NCI-H226 (cell line): Measurements from ENCODE around the gene AFF3.
"Not testable (repeated sequence)": the region's sequence is repeated elsewhere in the genome, so short reads cannot be mapped to it uniquely, and the experiment has no call there.

Experiments
- DNase-seq: peaks from one replicate; pipeline ENCODE4 v3.0.0-alpha.2; 2015

AFF3 gene

GRCh38 chr2:100146657-100146960 lies 4.2 kb upstream of the AFF3 start:
- DNase-seq, result no peak

GRCh38 chr2:100145893-100146656 lies 3.7 kb upstream of the AFF3 start:
- DNase-seq, result no peak

DNA sequence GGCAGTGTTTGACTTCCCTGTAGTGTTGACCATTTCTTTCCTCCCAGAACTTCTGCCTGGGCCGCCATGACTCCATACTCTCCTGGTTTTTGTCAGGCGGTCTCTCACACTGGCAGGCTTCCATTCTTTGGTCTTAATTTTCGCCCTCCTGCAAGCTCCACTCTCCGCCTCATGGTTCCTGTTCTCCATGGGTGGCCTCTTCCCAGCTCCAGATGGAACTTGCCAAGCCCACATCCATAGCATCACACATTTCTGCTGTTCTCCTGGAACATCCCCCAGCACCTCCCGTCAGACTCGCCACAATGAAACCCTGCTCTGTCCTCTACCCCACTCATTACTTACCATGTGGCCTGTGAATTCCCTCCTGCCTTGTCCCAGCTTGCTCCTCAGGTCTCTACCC lies 896 bp upstream of the AFF3 start:
- no peak for DNase-seq

DNA sequence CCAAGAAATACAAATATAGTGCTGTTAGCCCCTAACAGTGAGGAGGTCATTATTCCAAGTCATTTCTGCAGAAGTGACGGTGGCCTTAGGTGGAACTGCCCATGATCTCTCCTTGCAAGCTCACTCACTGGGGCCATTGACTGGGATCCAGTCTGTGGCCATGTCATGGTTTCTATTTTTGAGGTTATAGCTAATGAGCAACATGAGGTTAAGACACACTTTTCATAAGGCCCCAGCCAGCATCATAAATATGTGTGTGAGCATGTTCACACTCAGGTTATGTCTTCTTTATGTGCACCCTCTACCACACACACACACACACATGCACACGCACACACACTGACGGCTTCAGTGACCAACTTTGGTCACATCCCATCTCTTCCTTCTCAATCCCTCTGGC lies 484 bp downstream of the AFF3 start:
- DNase-seq, result no peak

- no peak for DNase-seq
Observed at GRCh38 chr2:100140582-100140981, 1.8 kb downstream of the AFF3 start.

DNA sequence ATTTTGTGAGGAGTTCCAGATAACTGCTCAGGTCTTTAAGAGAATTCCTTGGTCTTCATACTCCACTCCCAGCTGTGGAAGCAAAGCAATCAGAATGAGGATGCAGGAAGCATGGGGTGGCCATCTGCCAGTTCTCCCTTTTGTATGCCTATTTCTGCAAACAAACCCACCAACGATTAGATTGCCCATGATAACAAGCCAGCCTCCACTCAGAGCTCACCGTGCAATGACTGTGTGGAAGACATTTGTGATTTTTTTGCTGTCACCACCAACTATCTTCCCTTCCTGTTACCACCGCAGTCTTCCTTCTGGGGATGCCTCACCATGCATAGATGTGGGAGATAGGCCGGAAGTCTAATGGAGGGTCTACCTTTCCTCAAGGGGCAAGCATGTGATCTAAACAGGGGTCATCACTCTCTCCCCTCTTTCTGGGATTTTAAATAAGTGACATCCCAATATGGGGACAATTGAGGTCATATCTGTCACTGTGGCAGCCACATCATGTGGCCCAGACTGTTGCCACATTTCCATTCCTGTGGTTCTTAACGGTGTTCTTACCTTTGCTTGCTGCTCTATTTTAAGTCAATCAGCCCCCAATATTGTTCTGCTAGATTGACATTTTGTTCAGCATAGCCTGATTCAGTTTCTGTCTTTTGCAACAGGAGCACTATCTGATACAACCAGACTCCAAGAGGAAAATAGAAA lies 4.4 kb downstream of the AFF3 start:
- DNase-seq, result no peak

DNA sequence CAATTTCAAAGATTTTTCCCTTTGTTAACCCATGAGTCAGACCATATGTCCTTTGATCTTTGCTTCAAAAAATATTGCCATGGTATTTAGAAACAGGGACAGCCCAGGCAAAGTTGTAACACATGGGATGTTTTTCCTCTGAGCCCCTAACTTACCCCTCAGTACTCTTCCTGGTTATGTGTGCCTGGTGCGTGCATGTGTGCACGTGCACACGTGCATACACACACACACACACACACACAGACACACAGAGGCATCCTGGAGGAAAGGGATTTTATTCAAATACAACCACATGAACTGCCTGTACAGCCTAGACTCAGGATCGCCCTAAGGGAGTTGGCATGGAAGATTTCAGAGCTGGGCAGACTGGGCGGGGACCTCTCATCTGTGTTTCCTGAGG lies 5.1 kb downstream of the AFF3 start:
- no peak for DNase-seq

DNA sequence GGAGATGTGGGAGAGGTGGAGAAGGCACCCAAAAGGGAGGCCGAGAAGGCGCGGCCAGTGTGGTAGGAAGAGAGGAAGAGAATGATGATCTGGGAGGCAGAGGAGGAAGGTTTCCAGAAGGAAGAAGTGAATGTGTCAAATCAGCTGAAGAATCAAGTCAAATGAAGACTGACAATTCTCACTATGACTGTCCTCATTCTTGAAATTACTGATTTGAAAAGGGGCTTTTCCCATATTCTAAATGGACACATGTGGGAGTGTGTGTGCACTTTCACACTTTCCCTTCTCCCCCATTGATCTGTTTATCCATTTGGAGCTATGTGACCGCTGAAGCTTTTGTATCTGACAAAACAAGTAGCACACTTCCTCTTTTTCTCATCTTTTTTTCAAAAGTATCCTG lies 6.1 kb downstream of the AFF3 start:
- no peak for DNase-seq

DNA sequence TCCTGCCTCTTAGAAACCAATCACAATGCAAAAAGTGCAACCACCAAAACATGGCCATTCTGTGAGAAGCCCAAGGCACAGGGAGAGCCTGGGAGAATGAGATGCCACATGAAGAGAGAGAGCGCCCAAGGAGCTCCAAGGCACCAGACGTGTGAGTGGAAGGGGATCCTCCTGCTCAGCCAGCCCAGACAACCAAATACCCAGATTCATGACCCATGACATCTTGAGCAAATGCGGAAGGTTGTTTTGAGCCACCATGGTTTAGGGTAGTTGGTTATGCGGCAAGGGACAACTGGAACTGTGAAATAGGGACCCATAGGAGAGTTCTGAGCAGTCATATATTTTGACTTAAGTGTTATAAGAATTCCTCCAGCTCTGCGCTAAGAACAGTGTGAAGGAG lies 7.0 kb downstream of the AFF3 start:
- no peak for DNase-seq

GRCh38 chr2:100130595-100131391 lies 11.6 kb downstream of the AFF3 start:
- DNase-seq, result no peak

- DNase-seq, result no peak
Observed at GRCh38 chr2:100126897-100127401, 15.4 kb downstream of the AFF3 start.

GRCh38 chr2:100126201-100126600 lies 16.2 kb downstream of the AFF3 start:
- DNase-seq, result no peak

DNA sequence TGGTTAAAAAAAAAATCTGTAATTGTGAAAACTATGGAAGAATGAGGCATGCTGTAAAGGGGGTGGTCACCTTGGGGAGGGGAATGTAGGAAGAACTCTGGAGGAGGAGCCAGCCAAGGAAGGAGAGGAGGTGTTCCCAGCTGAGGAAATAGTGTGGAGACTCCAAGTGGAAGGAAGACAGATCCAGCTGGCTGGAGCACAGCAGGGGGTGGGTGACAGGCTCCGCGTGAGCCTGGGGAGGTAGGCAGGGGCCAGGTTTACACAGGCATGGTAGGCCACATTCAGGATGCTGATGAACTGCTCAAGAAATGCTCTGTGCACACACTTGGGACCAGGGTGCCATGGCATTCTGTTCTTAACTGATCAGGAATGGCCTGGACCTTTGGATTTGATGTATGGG lies 16.8 kb downstream of the AFF3 start:
- no peak for DNase-seq

DNA sequence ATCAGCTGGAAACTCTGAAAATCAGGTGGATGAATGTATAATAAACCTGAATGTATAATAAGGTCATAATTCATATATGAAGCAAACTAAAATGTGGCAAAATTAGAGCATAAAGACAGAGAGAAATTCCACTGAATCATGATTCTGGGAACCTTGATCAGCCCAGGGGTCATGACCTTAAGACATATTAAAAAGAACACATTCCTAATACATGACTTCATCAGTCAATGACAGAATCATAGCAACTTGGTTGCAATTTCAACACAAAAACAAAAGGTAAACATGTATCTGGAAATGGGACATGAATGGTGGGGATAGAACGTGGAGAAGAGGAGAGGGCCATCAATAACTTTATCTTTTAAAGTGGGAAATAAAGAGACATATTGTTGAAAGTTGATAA lies 17.6 kb downstream of the AFF3 start:
- peak; percentile 13 for DNase-seq

GRCh38 chr2:100121124-100121718 lies 21.2 kb downstream of the AFF3 start:
- DNase-seq, result no peak

GRCh38 chr2:100119235-100119634 lies 23.2 kb downstream of the AFF3 start:
- no peak for DNase-seq

DNA sequence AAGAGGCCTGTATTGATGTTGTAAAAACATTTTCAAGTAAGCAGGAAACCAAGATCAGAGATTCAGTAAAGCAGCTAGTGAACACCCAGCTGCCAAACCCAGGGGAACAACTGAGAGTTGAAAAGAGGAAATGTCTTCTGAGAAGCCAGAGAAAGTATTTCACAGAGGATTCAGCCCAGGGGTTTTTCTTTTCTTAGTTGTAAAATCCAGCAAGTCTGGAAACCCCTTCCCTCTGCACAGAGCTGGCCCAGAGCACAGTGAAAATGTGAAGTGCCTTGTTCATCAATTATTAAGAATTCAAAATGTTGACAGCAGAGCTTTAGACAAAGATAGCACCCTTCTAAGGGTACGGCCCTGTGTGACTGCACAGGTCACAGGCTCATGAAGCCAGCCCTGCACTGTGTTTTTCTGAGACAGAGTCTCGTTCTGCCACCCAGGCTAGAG lies 28.4 kb downstream of the AFF3 start:
- no peak for DNase-seq

GRCh38 chr2:100110614-100111000 lies 31.8 kb downstream of the AFF3 start:
- no peak for DNase-seq

- DNase-seq, result no peak
Observed at GRCh38 chr2:100109986-100110613, 32.3 kb downstream of the AFF3 start.

DNA sequence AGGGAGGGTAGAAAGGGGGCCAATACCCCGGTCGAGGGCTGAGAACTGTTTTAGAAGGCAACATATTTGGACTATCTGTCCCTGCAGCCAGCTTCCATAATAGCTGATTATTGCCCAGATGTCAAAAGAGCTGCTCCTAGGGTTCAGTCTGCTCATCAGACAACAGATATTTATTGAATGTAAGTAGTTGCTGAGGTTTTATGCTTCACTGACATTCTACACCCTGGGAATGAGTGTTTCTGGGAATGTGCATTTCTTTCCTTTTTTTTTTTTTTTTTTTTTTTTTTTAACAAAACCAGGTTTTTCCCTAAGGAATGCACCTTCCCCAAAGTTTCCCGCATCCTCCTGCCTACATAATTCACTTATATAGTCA lies 33.8 kb downstream of the AFF3 start:
- not testable (repeated sequence) for DNase-seq

DNA sequence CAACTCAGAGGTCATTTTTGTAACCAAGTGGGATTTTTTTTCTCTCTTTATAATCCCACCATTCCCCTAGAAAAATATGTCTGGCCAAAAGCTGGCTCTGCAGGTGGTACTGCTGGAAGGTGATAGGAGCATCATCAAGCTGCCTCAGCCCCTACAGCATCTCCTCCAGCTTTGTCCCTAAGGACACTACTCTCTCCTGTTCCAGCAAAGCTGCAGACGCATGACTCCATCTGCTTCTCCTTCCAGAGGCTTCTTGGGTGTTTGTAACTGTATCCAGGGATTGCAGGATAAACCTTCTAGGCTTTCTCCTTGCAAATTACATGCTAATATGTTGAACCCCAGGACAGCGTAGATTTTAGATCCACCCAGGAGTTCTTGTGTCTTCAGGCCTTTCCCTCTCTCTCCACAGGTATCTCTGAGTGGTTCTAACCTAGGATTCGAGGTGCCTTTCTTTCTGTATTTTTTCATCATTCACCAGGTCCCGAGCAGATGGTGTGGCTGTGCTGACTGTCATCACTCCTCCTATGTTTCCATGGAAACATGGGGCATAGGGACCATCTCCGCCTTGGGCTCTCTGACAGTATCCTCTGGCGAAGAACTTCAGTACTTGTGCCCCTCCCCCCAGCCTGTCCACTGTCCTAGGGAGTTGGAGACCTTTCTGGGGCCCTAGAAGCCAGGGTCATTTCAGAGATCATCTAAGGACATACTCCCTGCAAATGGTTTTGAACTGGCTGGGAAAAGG lies 34.3 kb downstream of the AFF3 start:
- no peak for DNase-seq

DNA sequence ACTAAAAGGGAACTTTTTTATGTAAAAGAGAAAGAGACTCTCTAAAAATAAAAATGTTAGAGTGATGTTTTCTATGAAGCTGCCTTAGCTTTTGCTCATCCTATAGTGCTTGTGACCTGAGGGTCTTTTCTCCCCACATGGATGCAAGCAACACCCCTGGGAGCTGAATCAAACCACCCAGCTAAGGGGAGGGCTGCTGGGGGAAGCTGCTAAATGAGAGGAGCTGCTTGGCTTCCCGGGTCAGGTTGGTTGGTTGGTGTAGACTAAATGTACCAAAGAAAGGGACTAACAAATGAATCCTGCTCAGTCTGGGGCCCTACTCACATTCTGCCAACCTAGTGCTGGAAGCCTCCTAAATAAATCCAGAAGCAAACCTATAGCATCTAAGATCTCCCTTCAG lies 35.0 kb downstream of the AFF3 start:
- DNase-seq, result no peak
